Measurements from ENCODE around the gene STXBP5.

- TF ChIP-seq POLR2A (IDR thresholded peaks at IDR 0.05) (no peak), CTCF (IDR thresholded peaks at IDR 0.05) (no peak)
These were observed 74.7 kb downstream of the STXBP5 start for GRCh38 chr6:147278891-147279290.
